ENCODE data around the gene TRAPPC12.

Gene TRAPPC12

GRCh38 chr2:3338340-3338739, 41.2 kb upstream of the TRAPPC12 start:
- H3K79me2 ChIP-seq, result peaks cover 26% of the 10 kb centered on the region
- H3K4me3 ChIP-seq (ENCODE audit: low read depth, low read length), result no peak overlapping the region
- H3K4me1 ChIP-seq, result no peaks in the 10 kb centered on the region
- no peak overlapping the region for H2AFZ ChIP-seq
- H3K9me3 ChIP-seq (ENCODE audit: control insufficient read depth, low read length), result no peaks in the 10 kb centered on the region
- H3K4me2 ChIP-seq (ENCODE audit: low read length), result no peak overlapping the region
- no peak for TF ChIP-seq CTCF (IDR thresholded peaks at IDR 0.05)
- H3K27ac ChIP-seq, result no peak overlapping the region
- H3K36me3 ChIP-seq (ENCODE audit: control insufficient read depth, insufficient read depth, low read length), result no peaks in the 10 kb centered on the region
- no peaks in the 10 kb centered on the region for H3K27me3 ChIP-seq (ENCODE audit: control insufficient read depth, insufficient read depth, low read length)
- H3K9ac ChIP-seq, result no peak overlapping the region

GRCh38 chr2:3340144-3340543, 39.4 kb upstream of the TRAPPC12 start:
- no peaks in the 10 kb centered on the region for H3K27me3 ChIP-seq (ENCODE audit: control insufficient read depth, insufficient read depth, low read length)
- no peak overlapping the region for H3K4me3 ChIP-seq (ENCODE audit: low read depth, low read length)
- no peak for TF ChIP-seq CTCF (IDR thresholded peaks at IDR 0.05)
- H3K4me1 ChIP-seq, result no peaks in the 10 kb centered on the region
- H2AFZ ChIP-seq, result no peak overlapping the region
- peaks cover 16% of the 10 kb centered on the region for H3K79me2 ChIP-seq
- no peak overlapping the region for H3K27ac ChIP-seq
- no peaks in the 10 kb centered on the region for H3K9me3 ChIP-seq (ENCODE audit: control insufficient read depth, low read length)
- H3K9ac ChIP-seq, result no peak overlapping the region
- no peak overlapping the region for H3K4me2 ChIP-seq (ENCODE audit: low read length)
- H3K36me3 ChIP-seq (ENCODE audit: control insufficient read depth, insufficient read depth, low read length), result no peaks in the 10 kb centered on the region

- no peak overlapping the region for H3K27ac ChIP-seq
- H3K36me3 ChIP-seq (ENCODE audit: control insufficient read depth, insufficient read depth, low read length), result no peaks in the 10 kb centered on the region
- H3K9me3 ChIP-seq (ENCODE audit: control insufficient read depth, low read length), result no peaks in the 10 kb centered on the region
- no peaks in the 10 kb centered on the region for H3K27me3 ChIP-seq (ENCODE audit: control insufficient read depth, insufficient read depth, low read length)
- peaks cover 8% of the 10 kb centered on the region for H3K79me2 ChIP-seq
- H3K4me3 ChIP-seq (ENCODE audit: low read depth, low read length), result no peak overlapping the region
- H2AFZ ChIP-seq, result no peak overlapping the region
- no peak overlapping the region for H3K9ac ChIP-seq
- H3K4me2 ChIP-seq (ENCODE audit: low read length), result no peak overlapping the region
- no peak for TF ChIP-seq CTCF (IDR thresholded peaks at IDR 0.05)
- H3K4me1 ChIP-seq, result no peaks in the 10 kb centered on the region
Measured at GRCh38 chr2:3341336-3341735, 38.2 kb upstream of the TRAPPC12 start.

- no peak overlapping the region for H3K4me3 ChIP-seq (ENCODE audit: low read depth, low read length)
- no peak overlapping the region for H3K4me2 ChIP-seq (ENCODE audit: low read length)
- H3K79me2 ChIP-seq, result peaks cover 8% of the 10 kb centered on the region
- no peaks in the 10 kb centered on the region for H3K9me3 ChIP-seq (ENCODE audit: control insufficient read depth, low read length)
- no peaks in the 10 kb centered on the region for H3K4me1 ChIP-seq
- no peaks in the 10 kb centered on the region for H3K36me3 ChIP-seq (ENCODE audit: control insufficient read depth, insufficient read depth, low read length)
- H3K27ac ChIP-seq, result no peak overlapping the region
- no peaks in the 10 kb centered on the region for H3K27me3 ChIP-seq (ENCODE audit: control insufficient read depth, insufficient read depth, low read length)
- TF ChIP-seq CTCF (IDR thresholded peaks at IDR 0.05), result no peak
- no peak overlapping the region for H2AFZ ChIP-seq
- H3K9ac ChIP-seq, result no peak overlapping the region
Measured at GRCh38 chr2:3342324-3342723, 37.2 kb upstream of the TRAPPC12 start.

- H3K4me3 ChIP-seq (ENCODE audit: low read depth, low read length), result no peak overlapping the region
- no peak overlapping the region for H3K4me2 ChIP-seq (ENCODE audit: low read length)
- H3K9me3 ChIP-seq (ENCODE audit: control insufficient read depth, low read length), result no peaks in the 10 kb centered on the region
- H2AFZ ChIP-seq, result no peak overlapping the region
- H3K27ac ChIP-seq, result no peak overlapping the region
- H3K9ac ChIP-seq, result no peak overlapping the region
- H3K79me2 ChIP-seq, result peaks cover 5% of the 10 kb centered on the region
- no peaks in the 10 kb centered on the region for H3K4me1 ChIP-seq
- no peak for TF ChIP-seq CTCF (IDR thresholded peaks at IDR 0.05)
- no peaks in the 10 kb centered on the region for H3K36me3 ChIP-seq (ENCODE audit: control insufficient read depth, insufficient read depth, low read length)
- H3K27me3 ChIP-seq (ENCODE audit: control insufficient read depth, insufficient read depth, low read length), result no peaks in the 10 kb centered on the region
Measured at GRCh38 chr2:3343012-3343411, 36.5 kb upstream of the TRAPPC12 start.

Data from parathyroid adenoma (tissue), 2 donors.